SHP77 treated with DMSO at 0.1 percent for 48 hours (cell line): Measurements from ENCODE around the gene NAGLU.
A peak's percentile ranks its signal among the peaks of the same experiment; 100 is the strongest.
"Not testable (repeated sequence)": the region's sequence is repeated elsewhere in the genome, so short reads cannot be mapped to it uniquely, and the experiment has no call there.

Experiments
- DNase-seq: peaks from one replicate; lab custom pipeline; 2025; lab: John Stamatoyannopoulos, UW

Gene NAGLU

GRCh38 chr17:42545755-42546505, 9.9 kb downstream of the NAGLU start:
- not testable (repeated sequence) for DNase-seq

- DNase-seq, result no peak
Measured at GRCh38 chr17:42547001-42547461, 11.0 kb downstream of the NAGLU start.

- no peak for DNase-seq
Measured at GRCh38 chr17:42547698-42548069, 11.6 kb downstream of the NAGLU start.

- DNase-seq, result no peak
Measured at GRCh38 chr17:42548070-42548837, 12.2 kb downstream of the NAGLU start.

- no peak for DNase-seq
Measured at GRCh38 chr17:42548993-42549755, 13.1 kb downstream of the NAGLU start.

GRCh38 chr17:42552736-42553135, 16.7 kb downstream of the NAGLU start, which contains the start of gene HSD17B1:
HSD17B1 (plus strand) TSS chr17:42552923; CDS start chr17:42552934, 11 bp downstream.
- DNase-seq, result not testable (repeated sequence)

- DNase-seq, result no peak
Measured at GRCh38 chr17:42553161-42553818, 17.2 kb downstream of the NAGLU start.

GRCh38 chr17:42553866-42554249, 17.8 kb downstream of the NAGLU start:
- DNase-seq, result no peak

- DNase-seq, result peak; percentile 58
Measured at GRCh38 chr17:42554250-42555121, 18.4 kb downstream of the NAGLU start.

- no peak for DNase-seq
Measured at GRCh38 chr17:42555122-42555622, 19.1 kb downstream of the NAGLU start.

- not testable (repeated sequence) for DNase-seq
Measured at GRCh38 chr17:42555961-42556617, 20.0 kb downstream of the NAGLU start.

- no peak for DNase-seq
Measured at GRCh38 chr17:42559075-42559474, 23.0 kb downstream of the NAGLU start.

GRCh38 chr17:42560246-42560645, 24.2 kb downstream of the NAGLU start:
- no peak for DNase-seq

- peak; percentile 87 for DNase-seq
Measured at GRCh38 chr17:42561897-42562387, 25.9 kb downstream of the NAGLU start, which contains the start of gene COASY. COASY (plus strand) TSS chr17:42562148; CDS start chr17:42562623, 475 bp downstream.

GRCh38 chr17:42562388-42563142, 26.5 kb downstream of the NAGLU start:
- DNase-seq, result no peak

- DNase-seq, result no peak
Measured at GRCh38 chr17:42563143-42563509, 27.1 kb downstream of the NAGLU start.

- no peak for DNase-seq
Measured at GRCh38 chr17:42563543-42563942, 27.5 kb downstream of the NAGLU start.

GRCh38 chr17:42563950-42564349, 27.9 kb downstream of the NAGLU start:
- DNase-seq, result no peak
